Right ventricle myocardium inferior (tissue), 1 donor: ENCODE data around the gene TNFAIP1. TPM values are rescaled to one million over a fixed set of nuclear protein-coding genes. Genes with fewer than 3 reads are reported as not detected.

Source experiments
- ATAC-seq: fragments of 200-7000 bp; cut with Tn5 transposase; one replicate; pipeline ENCODE4 v1.9.1; 2020; ENCODE audit warnings: mild to moderate bottlenecking, moderate library complexity
- DNase-seq: peaks from one replicate; pipeline ENCODE4 v3.0.0; 2021; ENCODE audit errors: missing footprints
- intact Hi-C: fragments of 100-400 bp; cut with DNase I; formaldehyde crosslinking; loops from one replicate; pipeline ENCODE4 v1.11.0; 2022
- microRNA-seq: library from miRNA; unstranded; fragments of <30 nt; microRNA quantifications from one replicate; pipeline ENCODE4 v1.2.0, GENCODE V29; 2020
- total RNA-seq: library from RNA; stranded (reverse); fragmentation: NEBNext Ultra II Directional; extraction: Animal tissue kit (Norgen Biotek cat#: 25700); gene quantifications from one replicate; pipeline ENCODE4 v1.2.1, GENCODE V29; 2021
- donor health status: DM: no; HTN: yes; CAD: no; lungs with severe emphysema.

Gene TNFAIP1
- total RNA-seq, 1 donor from 2014 or later: 32.9 TPM

- ATAC-seq (no peak), DNase-seq (no peak)
- intact Hi-C loops: no loop called here
Observed at GRCh38 chr17:28388106-28388505, 52.5 kb downstream of the TNFAIP1 start.

GRCh38 chr17:28390141-28390540 lies 54.6 kb downstream of the TNFAIP1 start:
- ATAC-seq (no peak), DNase-seq (no peak)
- intact Hi-C loops: no loop called here

GRCh38 chr17:28390563-28390962 lies 55.0 kb downstream of the TNFAIP1 start:
- ATAC-seq: no peak
- intact Hi-C loops: no loop called here
- no peak for DNase-seq

- no peak for DNase-seq
- intact Hi-C loops: no loop called here
- ATAC-seq: no peak
Observed at GRCh38 chr17:28390984-28391383, 55.4 kb downstream of the TNFAIP1 start.

GRCh38 chr17:28391401-28391800 lies 55.8 kb downstream of the TNFAIP1 start:
- intact Hi-C loops: no loop called here
- ATAC-seq (no peak), DNase-seq (no peak)

- DNase-seq (no peak), ATAC-seq (no peak)
- intact Hi-C loops: no loop called here
Observed at GRCh38 chr17:28392491-28392890, 56.9 kb downstream of the TNFAIP1 start.

GRCh38 chr17:28394337-28395116 lies 59.0 kb downstream of the TNFAIP1 start:
- ATAC-seq (no peak), DNase-seq (no peak)
- intact Hi-C loops: no loop called here

- DNase-seq (no peak), ATAC-seq (no peak)
Observed at GRCh38 chr17:28395426-28395825, 59.9 kb downstream of the TNFAIP1 start.

GRCh38 chr17:28395968-28396367 lies 60.4 kb downstream of the TNFAIP1 start:
- ATAC-seq: no peak
- intact Hi-C loops: no loop called here
- no peak for DNase-seq

More at GRCh38 chr17:28395426-28395825, 59.9 kb downstream of the TNFAIP1 start:
- intact Hi-C loops: no loop called here

Small RNA genes lying within 50 kb of the gene (microRNA-seq; reads per million reads assigned to microRNA genes)
- gene MIR4723: not detected

Other genes with a start within 250 kb of the TNFAIP1 start
- gene TMEM97, start 16.6 kb upstream of the TNFAIP1 start, total RNA-seq: 2.3 TPM
- 11.6 TPM for gene IFT20, start 289 bp upstream of the TNFAIP1 start, total RNA-seq
- 160 TPM for gene POLDIP2, start 21.8 kb downstream of the TNFAIP1 start, total RNA-seq
- not detected for gene SEBOX, start 29.4 kb downstream of the TNFAIP1 start, total RNA-seq
- 36.9 TPM for gene VTN, start 34.5 kb downstream of the TNFAIP1 start, total RNA-seq
- gene SARM1, start 35.9 kb downstream of the TNFAIP1 start, total RNA-seq: 6.2 TPM
- 7.7 TPM for gene SLC46A1, start 70.5 kb downstream of the TNFAIP1 start, total RNA-seq
- gene SLC13A2, start 137.9 kb downstream of the TNFAIP1 start, total RNA-seq: not detected
- gene FOXN1, start 170.6 kb downstream of the TNFAIP1 start, total RNA-seq: not detected
- 22.2 TPM for gene UNC119, start 216.9 kb downstream of the TNFAIP1 start, total RNA-seq
- 41.1 TPM for gene PIGS, start 235.8 kb downstream of the TNFAIP1 start, total RNA-seq
- 396 TPM for gene ALDOC, start 241.1 kb downstream of the TNFAIP1 start, total RNA-seq